Measurements from ENCODE around the gene ATAD1.
"Not testable (repeated sequence)": the region's sequence is repeated elsewhere in the genome, so short reads cannot be mapped to it uniquely, and the experiment has no call there.

ATAD1 gene, protein sequence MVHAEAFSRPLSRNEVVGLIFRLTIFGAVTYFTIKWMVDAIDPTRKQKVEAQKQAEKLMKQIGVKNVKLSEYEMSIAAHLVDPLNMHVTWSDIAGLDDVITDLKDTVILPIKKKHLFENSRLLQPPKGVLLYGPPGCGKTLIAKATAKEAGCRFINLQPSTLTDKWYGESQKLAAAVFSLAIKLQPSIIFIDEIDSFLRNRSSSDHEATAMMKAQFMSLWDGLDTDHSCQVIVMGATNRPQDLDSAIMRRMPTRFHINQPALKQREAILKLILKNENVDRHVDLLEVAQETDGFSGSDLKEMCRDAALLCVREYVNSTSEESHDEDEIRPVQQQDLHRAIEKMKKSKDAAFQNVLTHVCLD

GRCh38 chr10:87817609-87818504 is at the start of gene ATAD1:
Gene ATAD1 (minus strand): TSS chr10:87818226. CDS start chr10:87814599, 3,627 bp downstream.
- FAIRE-seq, result peak; percentile 80

DNA sequence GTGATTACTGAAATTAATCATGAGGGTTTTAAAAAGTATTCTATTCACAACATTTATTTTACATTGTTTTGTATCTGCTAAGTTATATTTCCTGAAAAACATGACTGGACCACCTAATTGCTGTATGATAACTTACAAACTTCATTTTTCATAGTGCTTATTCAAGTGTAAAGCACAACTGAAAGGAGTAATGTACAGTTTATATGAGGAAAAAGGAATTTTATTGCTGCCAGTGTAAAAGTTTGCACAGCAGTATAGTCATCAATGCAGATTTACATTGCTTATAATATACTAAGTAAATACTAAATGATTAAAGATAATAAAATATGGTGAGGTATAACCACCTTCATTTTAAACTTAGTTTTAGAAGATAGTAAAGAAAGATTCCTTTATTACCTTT is 49.4 kb upstream of the ATAD1 start:
- FAIRE-seq, result peak; percentile 73

GRCh38 chr10:87866412-87866974 is 48.5 kb upstream of the ATAD1 start:
- no peak for FAIRE-seq

- FAIRE-seq, result no peak
Measured at GRCh38 chr10:87865241-87865881, 47.3 kb upstream of the ATAD1 start.

DNA sequence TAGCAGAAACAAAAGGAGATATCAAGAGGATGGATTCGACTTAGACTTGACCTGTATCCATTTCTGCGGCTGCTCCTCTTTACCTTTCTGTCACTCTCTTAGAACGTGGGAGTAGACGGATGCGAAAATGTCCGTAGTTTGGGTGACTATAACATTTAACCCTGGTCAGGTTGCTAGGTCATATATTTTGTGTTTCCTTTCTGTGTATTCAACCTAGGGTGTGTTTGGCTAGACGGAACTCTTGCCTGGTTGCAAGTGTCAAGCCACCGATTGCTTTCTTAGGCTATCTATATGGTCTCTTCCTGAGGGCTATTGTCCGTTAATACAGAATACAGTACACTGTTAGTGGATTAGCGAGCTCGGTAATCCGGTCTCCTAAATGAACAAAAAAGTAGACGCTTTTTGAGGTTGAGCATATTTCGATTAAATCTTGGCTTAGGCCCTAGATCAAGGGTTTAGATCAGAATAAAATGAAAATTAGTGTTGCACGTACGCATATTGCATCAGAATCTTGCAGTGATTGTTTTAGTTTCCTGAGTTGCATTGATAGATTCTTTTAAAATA is 46.6 kb upstream of the ATAD1 start:
- no peak for FAIRE-seq

DNA sequence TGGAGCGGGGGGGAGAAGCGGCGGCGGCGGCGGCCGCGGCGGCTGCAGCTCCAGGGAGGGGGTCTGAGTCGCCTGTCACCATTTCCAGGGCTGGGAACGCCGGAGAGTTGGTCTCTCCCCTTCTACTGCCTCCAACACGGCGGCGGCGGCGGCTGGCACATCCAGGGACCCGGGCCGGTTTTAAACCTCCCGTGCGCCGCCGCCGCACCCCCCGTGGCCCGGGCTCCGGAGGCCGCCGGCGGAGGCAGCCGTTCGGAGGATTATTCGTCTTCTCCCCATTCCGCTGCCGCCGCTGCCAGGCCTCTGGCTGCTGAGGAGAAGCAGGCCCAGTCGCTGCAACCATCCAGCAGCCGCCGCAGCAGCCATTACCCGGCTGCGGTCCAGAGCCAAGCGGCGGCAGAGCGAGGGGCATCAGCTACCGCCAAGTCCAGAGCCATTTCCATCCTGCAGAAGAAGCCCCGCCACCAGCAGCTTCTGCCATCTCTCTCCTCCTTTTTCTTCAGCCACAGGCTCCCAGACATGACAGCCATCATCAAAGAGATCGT is 46.0 kb upstream of the ATAD1 start:
- not testable (repeated sequence) for FAIRE-seq

GRCh38 chr10:87863053-87863943 is 45.3 kb upstream of the ATAD1 start, which contains the start of the genes KLLN and PTEN:
Gene KLLN (minus strand): TSS chr10:87863533. CDS start chr10:87862487, 1,046 bp downstream.
Gene PTEN (plus strand): TSS chr10:87863625. CDS start chr10:87864470, 845 bp downstream.
- no peak for FAIRE-seq

DNA sequence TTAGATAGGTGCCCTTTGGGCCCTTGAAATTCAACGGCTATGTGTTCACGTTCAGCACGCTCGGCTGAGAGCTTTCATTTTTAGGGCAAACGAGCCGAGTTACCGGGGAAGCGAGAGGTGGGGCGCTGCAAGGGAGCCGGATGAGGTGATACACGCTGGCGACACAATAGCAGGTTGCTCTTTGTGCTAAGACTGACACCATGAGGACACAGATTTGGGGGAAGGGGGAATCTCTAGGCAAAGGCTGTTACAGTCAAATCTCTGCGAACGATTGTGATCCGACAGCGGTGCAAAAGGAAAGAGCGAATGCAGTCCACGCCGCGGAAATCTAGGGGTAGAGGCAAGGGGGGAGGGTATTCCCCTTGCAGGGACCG is 44.6 kb upstream of the ATAD1 start:
- no peak for FAIRE-seq

DNA sequence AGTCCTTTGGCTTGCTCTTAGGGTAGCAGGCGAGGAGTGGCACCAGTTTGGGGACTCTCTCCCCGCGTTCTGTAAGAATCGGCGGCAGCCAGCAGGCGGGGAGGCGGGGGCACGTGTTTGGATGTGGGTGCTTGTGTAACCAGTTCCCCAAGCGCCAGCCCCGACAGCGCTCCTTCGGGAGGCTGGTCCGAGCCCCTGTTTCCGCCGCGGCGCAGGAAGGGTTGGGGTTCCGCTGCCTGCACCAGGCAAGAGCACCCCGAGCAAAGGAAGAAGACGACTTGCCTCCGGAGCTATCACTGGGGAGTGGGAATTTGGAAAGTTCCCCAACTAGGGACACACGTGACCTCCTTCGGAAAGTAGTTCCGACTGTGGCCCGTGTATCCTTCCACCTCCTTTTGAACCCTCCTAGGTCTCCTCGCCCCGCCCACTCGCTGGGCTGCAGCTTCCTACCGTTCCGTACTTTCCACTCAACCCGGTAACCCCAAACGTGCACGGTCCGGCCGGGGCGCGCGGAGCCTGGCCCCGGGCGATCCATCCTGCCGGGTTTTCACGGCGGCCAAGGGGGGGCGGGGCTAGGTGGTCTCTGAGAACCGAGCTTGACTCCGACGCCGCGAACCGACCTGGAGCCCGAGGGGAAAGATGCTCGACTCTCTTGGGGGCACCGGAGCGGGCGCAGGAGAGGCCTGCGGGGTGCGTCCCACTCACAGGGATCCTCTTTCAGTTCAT is 44.1 kb upstream of the ATAD1 start:
- peak; percentile 57 for FAIRE-seq

DNA sequence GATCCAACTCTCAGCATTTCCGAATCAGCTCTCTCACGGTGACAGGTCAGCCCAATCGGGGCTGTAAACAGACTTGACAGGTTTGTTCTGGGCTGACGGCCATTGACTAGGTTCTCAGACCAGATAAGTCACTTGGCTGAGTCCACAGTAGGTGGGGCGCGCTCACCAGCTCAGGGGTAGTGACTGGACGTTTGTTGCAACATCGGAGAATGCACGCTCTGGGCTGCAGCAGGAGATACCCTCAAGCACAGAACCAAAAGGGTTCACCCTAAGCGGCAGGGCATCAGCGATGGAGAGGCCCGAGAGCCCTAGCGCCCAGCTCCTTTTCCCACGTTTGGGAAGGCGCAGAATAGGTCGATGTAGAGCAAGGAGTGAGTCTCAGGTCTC is 43.5 kb upstream of the ATAD1 start:
- FAIRE-seq, result no peak

DNA sequence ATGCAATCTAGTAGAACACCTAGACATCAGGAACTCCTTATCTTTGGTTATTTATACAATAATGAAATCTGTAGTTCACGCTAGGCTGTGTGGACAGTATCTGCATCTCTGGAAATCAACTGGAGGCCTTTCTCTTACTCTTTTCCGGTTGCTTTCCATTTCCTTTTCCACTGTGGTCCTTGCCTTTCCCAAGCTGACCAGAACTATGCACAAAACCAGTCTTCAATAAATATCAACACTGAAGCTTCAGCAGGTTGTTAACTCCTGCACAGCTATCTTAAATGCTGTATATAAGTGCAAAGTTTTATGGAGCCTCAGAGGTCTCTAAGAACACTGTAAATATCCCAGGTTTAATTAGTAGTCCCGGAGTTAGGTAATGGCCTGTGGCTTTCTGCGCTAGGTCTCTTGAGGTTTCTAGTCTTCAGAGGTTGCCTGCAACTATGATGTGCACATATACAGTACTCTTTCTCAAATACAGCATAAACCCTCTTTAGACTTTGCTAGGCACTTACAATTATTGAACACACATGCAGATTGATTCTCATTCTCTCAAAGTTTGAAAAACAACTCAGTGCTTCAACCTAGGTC is 42.9 kb upstream of the ATAD1 start:
- FAIRE-seq, result no peak

- peak; percentile 67 for FAIRE-seq
Measured at GRCh38 chr10:87860156-87860795, 42.2 kb upstream of the ATAD1 start.

- FAIRE-seq, result not testable (repeated sequence)
Measured at GRCh38 chr10:87855665-87856064, 37.6 kb upstream of the ATAD1 start.

DNA sequence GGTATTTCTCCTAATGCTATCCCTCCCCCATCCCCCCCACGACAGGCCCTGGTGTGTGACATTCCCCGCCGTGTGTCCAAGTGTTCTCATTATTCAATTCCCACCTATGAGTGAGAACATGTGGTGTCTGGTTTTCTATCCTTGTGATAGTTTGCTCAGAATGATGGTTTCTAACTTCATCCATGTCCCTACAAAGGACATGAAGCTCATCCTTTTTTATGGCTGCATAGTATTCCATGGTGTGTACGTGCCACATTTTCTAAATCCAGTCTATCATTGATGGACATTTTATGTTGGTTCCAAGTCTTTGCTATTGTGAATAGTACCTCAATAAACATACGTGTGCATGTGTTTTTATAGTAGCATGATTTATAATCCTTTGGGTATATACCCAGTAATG is 37.2 kb upstream of the ATAD1 start:
- FAIRE-seq, result not testable (repeated sequence)

- FAIRE-seq, result no peak
Measured at GRCh38 chr10:87852089-87852488, 34.1 kb upstream of the ATAD1 start.

GRCh38 chr10:87850742-87851205 is 32.7 kb upstream of the ATAD1 start:
- FAIRE-seq, result peak; percentile 89

GRCh38 chr10:87849001-87849400 is 31.0 kb upstream of the ATAD1 start:
- FAIRE-seq, result no peak

GRCh38 chr10:87847550-87847949 is 29.5 kb upstream of the ATAD1 start:
- FAIRE-seq, result no peak

DNA sequence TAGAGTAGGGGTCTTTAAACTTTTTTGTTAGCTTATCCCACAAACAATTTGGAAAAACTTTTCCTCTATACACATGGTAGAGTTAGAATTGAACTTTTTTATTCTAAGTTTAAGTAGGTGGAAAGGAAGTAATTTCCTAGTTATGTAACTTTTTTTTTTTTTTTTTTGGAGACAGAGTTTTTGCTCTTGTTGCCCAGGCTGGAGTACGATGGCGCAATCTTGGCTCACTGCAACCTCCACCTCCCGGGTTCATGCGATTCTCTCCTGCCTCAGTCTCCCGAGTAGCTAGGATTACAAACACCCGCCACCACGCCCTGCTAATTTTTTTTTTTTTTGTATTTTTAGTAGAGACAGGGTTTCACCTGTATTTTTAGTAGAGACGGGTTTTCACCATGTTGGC is 28.7 kb upstream of the ATAD1 start:
- not testable (repeated sequence) for FAIRE-seq

Data from G401.6 (cell line).